Liver (tissue), 3 donors: Measurements from ENCODE around the gene RAB11A.

Experiments used
- EGR1 ChIP-seq, 2 donors: IDR thresholded peaks; 2 replicates each; pipeline ENCODE4 v1.6.1; 2016 to 2018; ENCODE audit warnings: antibody characterized with exemption in 2 of 2, low read depth in 2 of 2
- FOXA1 ChIP-seq: IDR thresholded peaks from 2 replicates; pipeline ENCODE4 v1.6.1; 2016; ENCODE audit warnings: antibody characterized with exemption
- GABPA ChIP-seq, 2 donors: IDR thresholded peaks in 1 of 2; conservative IDR thresholded peaks in 1 of 2; 2 replicates each; pipeline ENCODE4 v1.6.1; 2016; ENCODE audit warnings: antibody characterized with exemption in 2 of 2, mild to moderate bottlenecking in 1 of 2, moderate library complexity in 1 of 2
- HNF4G ChIP-seq: IDR thresholded peaks from 2 replicates; pipeline ENCODE4 v1.6.1; 2016; ENCODE audit warnings: antibody characterized with exemption
- SP1 ChIP-seq: IDR thresholded peaks from 2 replicates; pipeline ENCODE4 v1.6.1; 2018; ENCODE audit warnings: antibody characterized with exemption, mild to moderate bottlenecking
- TAF1 ChIP-seq: conservative IDR thresholded peaks from 2 replicates; pipeline ENCODE4 v1.6.1; 2016; ENCODE audit warnings: antibody characterized with exemption, mild to moderate bottlenecking
- TF ChIP-seq, protein P1 (sequence below): fragments of 150-350 bp; IDR thresholded peaks from 2 replicates; pipeline ENCODE4 v1.5.1; 2017; ENCODE audit warnings: improper control_type of control experiment, low read depth, low read length; ENCODE audit not compliant: missing input control
- TF ChIP-seq, protein P2 (sequence below): IDR thresholded peaks from 2 replicates; pipeline ENCODE4 v1.6.1; 2016; ENCODE audit warnings: antibody characterized with exemption
- TF ChIP-seq, protein P3 (sequence below): IDR thresholded peaks from 2 replicates; pipeline ENCODE4 v1.6.1; 2016; ENCODE audit warnings: antibody characterized with exemption
- TF ChIP-seq, protein P4 (sequence below): IDR thresholded peaks from 2 replicates; pipeline ENCODE4 v1.6.1; 2016; ENCODE audit warnings: antibody characterized with exemption, mild to moderate bottlenecking
- TF ChIP-seq, protein P5 (sequence below): IDR thresholded peaks from 2 replicates; pipeline ENCODE4 v1.6.1; 2016; ENCODE audit warnings: antibody characterized with exemption
- donor health status: healthy.
- donor health status: healthy.

DNA sequence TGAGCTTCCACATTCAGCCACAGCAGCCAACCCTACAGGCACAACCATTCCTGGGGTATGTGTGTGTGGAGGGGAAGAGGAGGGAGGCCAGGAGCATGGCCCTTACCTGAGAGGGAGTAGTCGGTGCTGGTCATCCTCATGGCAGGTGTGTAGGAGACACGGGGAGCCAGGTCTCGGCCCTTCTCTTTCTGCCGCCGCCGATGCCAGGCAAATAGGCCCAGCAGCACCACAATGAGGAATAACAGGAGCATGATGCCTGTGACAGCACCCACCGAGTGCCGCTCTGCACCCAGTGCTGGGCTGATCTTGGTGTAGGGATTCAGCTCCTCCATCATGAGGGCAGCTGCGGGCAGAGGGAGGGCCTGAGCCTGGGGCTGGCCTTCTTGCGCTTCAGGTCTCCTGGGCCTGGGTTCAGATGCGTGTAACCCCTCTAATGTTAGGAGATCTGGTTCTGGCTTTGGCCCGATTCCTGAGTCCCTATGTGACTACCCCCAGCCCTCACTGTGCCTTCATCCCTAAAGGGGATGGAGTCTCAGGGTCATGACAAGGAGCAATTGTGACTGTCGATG lies 44.4 kb downstream of the RAB11A start:
- TF ChIP-seq, protein P1, sequence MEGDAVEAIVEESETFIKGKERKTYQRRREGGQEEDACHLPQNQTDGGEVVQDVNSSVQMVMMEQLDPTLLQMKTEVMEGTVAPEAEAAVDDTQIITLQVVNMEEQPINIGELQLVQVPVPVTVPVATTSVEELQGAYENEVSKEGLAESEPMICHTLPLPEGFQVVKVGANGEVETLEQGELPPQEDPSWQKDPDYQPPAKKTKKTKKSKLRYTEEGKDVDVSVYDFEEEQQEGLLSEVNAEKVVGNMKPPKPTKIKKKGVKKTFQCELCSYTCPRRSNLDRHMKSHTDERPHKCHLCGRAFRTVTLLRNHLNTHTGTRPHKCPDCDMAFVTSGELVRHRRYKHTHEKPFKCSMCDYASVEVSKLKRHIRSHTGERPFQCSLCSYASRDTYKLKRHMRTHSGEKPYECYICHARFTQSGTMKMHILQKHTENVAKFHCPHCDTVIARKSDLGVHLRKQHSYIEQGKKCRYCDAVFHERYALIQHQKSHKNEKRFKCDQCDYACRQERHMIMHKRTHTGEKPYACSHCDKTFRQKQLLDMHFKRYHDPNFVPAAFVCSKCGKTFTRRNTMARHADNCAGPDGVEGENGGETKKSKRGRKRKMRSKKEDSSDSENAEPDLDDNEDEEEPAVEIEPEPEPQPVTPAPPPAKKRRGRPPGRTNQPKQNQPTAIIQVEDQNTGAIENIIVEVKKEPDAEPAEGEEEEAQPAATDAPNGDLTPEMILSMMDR: no peak
- TF ChIP-seq, protein P2, sequence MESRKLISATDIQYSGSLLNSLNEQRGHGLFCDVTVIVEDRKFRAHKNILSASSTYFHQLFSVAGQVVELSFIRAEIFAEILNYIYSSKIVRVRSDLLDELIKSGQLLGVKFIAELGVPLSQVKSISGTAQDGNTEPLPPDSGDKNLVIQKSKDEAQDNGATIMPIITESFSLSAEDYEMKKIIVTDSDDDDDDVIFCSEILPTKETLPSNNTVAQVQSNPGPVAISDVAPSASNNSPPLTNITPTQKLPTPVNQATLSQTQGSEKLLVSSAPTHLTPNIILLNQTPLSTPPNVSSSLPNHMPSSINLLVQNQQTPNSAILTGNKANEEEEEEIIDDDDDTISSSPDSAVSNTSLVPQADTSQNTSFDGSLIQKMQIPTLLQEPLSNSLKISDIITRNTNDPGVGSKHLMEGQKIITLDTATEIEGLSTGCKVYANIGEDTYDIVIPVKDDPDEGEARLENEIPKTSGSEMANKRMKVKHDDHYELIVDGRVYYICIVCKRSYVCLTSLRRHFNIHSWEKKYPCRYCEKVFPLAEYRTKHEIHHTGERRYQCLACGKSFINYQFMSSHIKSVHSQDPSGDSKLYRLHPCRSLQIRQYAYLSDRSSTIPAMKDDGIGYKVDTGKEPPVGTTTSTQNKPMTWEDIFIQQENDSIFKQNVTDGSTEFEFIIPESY: no peak
- TF ChIP-seq EGR1 (IDR thresholded peaks at IDR 0.05; ENCODE audit: low read depth in 2 of 2): no peak
- no peak for TF ChIP-seq HNF4G
- no peak for TF ChIP-seq FOXA1
- TF ChIP-seq, protein P3, sequence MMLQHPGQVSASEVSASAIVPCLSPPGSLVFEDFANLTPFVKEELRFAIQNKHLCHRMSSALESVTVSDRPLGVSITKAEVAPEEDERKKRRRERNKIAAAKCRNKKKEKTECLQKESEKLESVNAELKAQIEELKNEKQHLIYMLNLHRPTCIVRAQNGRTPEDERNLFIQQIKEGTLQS: no peak
- TF ChIP-seq, protein P4, sequence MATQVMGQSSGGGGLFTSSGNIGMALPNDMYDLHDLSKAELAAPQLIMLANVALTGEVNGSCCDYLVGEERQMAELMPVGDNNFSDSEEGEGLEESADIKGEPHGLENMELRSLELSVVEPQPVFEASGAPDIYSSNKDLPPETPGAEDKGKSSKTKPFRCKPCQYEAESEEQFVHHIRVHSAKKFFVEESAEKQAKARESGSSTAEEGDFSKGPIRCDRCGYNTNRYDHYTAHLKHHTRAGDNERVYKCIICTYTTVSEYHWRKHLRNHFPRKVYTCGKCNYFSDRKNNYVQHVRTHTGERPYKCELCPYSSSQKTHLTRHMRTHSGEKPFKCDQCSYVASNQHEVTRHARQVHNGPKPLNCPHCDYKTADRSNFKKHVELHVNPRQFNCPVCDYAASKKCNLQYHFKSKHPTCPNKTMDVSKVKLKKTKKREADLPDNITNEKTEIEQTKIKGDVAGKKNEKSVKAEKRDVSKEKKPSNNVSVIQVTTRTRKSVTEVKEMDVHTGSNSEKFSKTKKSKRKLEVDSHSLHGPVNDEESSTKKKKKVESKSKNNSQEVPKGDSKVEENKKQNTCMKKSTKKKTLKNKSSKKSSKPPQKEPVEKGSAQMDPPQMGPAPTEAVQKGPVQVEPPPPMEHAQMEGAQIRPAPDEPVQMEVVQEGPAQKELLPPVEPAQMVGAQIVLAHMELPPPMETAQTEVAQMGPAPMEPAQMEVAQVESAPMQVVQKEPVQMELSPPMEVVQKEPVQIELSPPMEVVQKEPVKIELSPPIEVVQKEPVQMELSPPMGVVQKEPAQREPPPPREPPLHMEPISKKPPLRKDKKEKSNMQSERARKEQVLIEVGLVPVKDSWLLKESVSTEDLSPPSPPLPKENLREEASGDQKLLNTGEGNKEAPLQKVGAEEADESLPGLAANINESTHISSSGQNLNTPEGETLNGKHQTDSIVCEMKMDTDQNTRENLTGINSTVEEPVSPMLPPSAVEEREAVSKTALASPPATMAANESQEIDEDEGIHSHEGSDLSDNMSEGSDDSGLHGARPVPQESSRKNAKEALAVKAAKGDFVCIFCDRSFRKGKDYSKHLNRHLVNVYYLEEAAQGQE: no peak
- TF ChIP-seq GABPA (IDR thresholded peaks at IDR 0.05 in 1 of 2, conservative IDR thresholded peaks at IDR 0.05 in 1 of 2): no peak
- no peak for TF ChIP-seq SP1
- TF ChIP-seq, protein P5, sequence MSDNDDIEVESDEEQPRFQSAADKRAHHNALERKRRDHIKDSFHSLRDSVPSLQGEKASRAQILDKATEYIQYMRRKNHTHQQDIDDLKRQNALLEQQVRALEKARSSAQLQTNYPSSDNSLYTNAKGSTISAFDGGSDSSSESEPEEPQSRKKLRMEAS: no peak
- no peak for TF ChIP-seq TAF1
